Left lung (tissue), 10 donors: Measurements from ENCODE around the gene SLC22A15. TPM values are rescaled to one million over a fixed set of nuclear protein-coding genes. Genes with fewer than 3 reads are reported as not detected.

Experiments used
- ATAC-seq: fragments of 200-7000 bp; cut with Tn5 transposase; one replicate; pipeline ENCODE4 v1.9.1; 2020; ENCODE audit warnings: moderate library complexity
- DNase-seq, 4 donors: peaks; one replicate each; pipeline ENCODE4 v3.0.0-alpha.2; 2013 to 2020
- H3K27ac ChIP-seq, 2 donors: fragments of 200-600 bp; sonication (generic) in 1 of 2; one replicate each; pipeline versions ENCODE4 v1.5.0 to v1.8.0; 2020 to 2021
- H3K27me3 ChIP-seq, 2 donors: fragments of 200-600 bp; sonication (generic) in 1 of 2; one replicate each; pipeline versions ENCODE4 v1.5.0 to v1.8.0; 2020 to 2021
- H3K36me3 ChIP-seq, 2 donors: fragments of 200-600 bp; sonication (generic) in 1 of 2; one replicate each; pipeline versions ENCODE4 v1.5.0 to v1.8.0; 2020 to 2021
- H3K4me1 ChIP-seq, 2 donors: fragments of 200-600 bp; one replicate each; pipeline ENCODE4 v1.8.0; 2021
- H3K4me3 ChIP-seq, 2 donors: fragments of 200-600 bp; sonication (generic) in 1 of 2; one replicate each; pipeline versions ENCODE4 v1.5.0 to v1.8.0; 2020 to 2021; ENCODE audit warnings: mild to moderate bottlenecking in 1 of 2
- H3K9me3 ChIP-seq, 2 donors: fragments of 200-600 bp; sonication (generic) in 1 of 2; one replicate each; pipeline versions ENCODE4 v1.5.0 to v1.8.0; 2020 to 2021
- CTCF ChIP-seq, 2 donors: fragments of 200-600 bp; sonication (generic) in 1 of 2; IDR thresholded peaks; one replicate each; pipeline versions ENCODE4 v1.5.0 to v1.8.0; 2021; ENCODE audit warnings: antibody characterized with exemption in 2 of 2
- intact Hi-C, 2 donors: fragments of 100-400 bp; cut with DNase I; formaldehyde crosslinking; loops; one replicate each; pipeline versions ENCODE4 v1.11.2 to v1.14.2; 2022
- polyA plus RNA-seq, 6 donors: library from polyadenylated mRNA; unstranded; fragments of 120-200 nt; gene quantifications; one replicate each; pipeline ENCODE4 v1.2.1, GENCODE V29; 2013; ENCODE audit not compliant: insufficient read length in 6 of 6
- total RNA-seq, 2 donors: library from RNA; stranded (reverse); fragmentation: NEBNext Ultra II Directional; extraction: Animal tissue kit (Norgen Biotek cat#: 25700); gene quantifications; one replicate each; pipeline ENCODE4 v1.2.1, GENCODE V29; 2021
- donor health status: DM: no; HTN: yes; CAD: no.
- donor health status: DM: no; HTN: no; CAD: no.

SLC22A15 gene
- total and polyA plus RNA-seq, 8 donors, result 3.2 to 23.0 (median 4.0) TPM

- TF ChIP-seq CTCF (IDR thresholded peaks at IDR 0.05), result no peak
Measured at GRCh38 chr1:115946116-115946515, 30.2 kb upstream of the SLC22A15 start.

GRCh38 chr1:115949156-115949555 is 27.2 kb upstream of the SLC22A15 start:
- Histone ChIP-seq H3K27ac (no peak overlapping the region), H3K4me3 (no peak overlapping the region), H3K9me3 (no peaks in the 10 kb centered on the region), H3K27me3 (peaks cover 0 to 8% of the 10 kb centered on the region in 2 donors), H3K4me1 (peaks cover 0 to 5% of the 10 kb centered on the region in 2 donors), H3K36me3 (no peaks in the 10 kb centered on the region)
- intact Hi-C loops, result no loop called here
- TF ChIP-seq CTCF (IDR thresholded peaks at IDR 0.05), result no peak
- ATAC-seq (no peak), DNase-seq (no peak)

More at GRCh38 chr1:115946116-115946515, 30.2 kb upstream of the SLC22A15 start:
- H3K4me3 ChIP-seq, result no peak overlapping the region
- H3K27me3 ChIP-seq, result peaks cover 0 to 8% of the 10 kb centered on the region in 2 donors
- DNase-seq (peak in 2 of 4 donors; percentile 38 to 68), ATAC-seq (peak; percentile 92)
- no peaks in the 10 kb centered on the region for H3K9me3 ChIP-seq
- intact Hi-C loops, result no loop called here
- no peak overlapping the region for H3K27ac ChIP-seq
- H3K4me1 ChIP-seq, result peaks cover 0 to 5% of the 10 kb centered on the region in 2 donors
- no peaks in the 10 kb centered on the region for H3K36me3 ChIP-seq

- ATAC-seq, result no peak
- Histone ChIP-seq H3K4me1 (no peaks in the 10 kb centered on the region), H3K4me3 (no peak overlapping the region), H3K36me3 (no peaks in the 10 kb centered on the region), H3K27me3 (peaks cover 0 to 8% of the 10 kb centered on the region in 2 donors), H3K9me3 (no peaks in the 10 kb centered on the region), H3K27ac (no peak overlapping the region)
- TF ChIP-seq CTCF (IDR thresholded peaks at IDR 0.05), result no peak
- intact Hi-C loops, result no loop called here
- DNase-seq, result no peak
Measured at GRCh38 chr1:115951560-115951959, 24.8 kb upstream of the SLC22A15 start.

GRCh38 chr1:115952547-115952946 is 23.8 kb upstream of the SLC22A15 start:
- no peaks in the 10 kb centered on the region for H3K36me3 ChIP-seq
- no peaks in the 10 kb centered on the region for H3K4me1 ChIP-seq
- no peak overlapping the region for H3K4me3 ChIP-seq
- no peaks in the 10 kb centered on the region for H3K9me3 ChIP-seq
- no peak for TF ChIP-seq CTCF (IDR thresholded peaks at IDR 0.05)
- DNase-seq (no peak), ATAC-seq (peak; percentile 80)
- intact Hi-C loops, result no loop called here
- peaks cover 0 to 8% of the 10 kb centered on the region in 2 donors for H3K27me3 ChIP-seq
- no peak overlapping the region for H3K27ac ChIP-seq

DNA sequence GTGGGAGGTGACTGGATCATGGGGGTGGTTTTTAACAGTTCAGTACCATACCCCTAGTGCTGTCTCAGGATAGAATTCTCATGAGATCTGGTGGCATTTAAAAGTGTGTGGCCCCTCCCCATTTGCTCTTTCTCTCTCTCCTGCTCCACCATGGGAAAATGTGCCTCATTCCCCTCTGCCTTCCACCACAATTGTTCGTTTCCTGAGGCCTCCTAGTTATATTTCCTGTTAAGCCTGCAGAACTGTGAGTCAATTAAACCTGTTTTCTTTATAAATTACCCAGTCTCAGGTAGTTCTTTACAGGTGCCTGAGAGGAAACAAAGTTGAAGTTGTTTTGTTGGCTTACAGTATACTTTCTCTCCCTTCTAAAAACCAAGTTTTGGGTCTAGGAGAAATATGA is 23.1 kb upstream of the SLC22A15 start:
- DNase-seq (no peak), ATAC-seq (no peak)
- Histone ChIP-seq H3K36me3 (no peaks in the 10 kb centered on the region), H3K27ac (no peak overlapping the region), H3K9me3 (no peaks in the 10 kb centered on the region), H3K4me1 (no peaks in the 10 kb centered on the region), H3K27me3 (peaks cover 0 to 6% of the 10 kb centered on the region in 2 donors), H3K4me3 (no peak overlapping the region)
- intact Hi-C loops, result no loop called here
- no peak for TF ChIP-seq CTCF (IDR thresholded peaks at IDR 0.05)
